GM12872 (cell line): ENCODE results near the gene DDX20.

ENCODE experiments used
- TF ChIP-seq, protein P1 (sequence below): IDR thresholded peaks from 3 replicates; pipeline ENCODE4 v1.5.1; 2011; ENCODE audit warnings: low read depth, mild to moderate bottlenecking, low read length, moderate library complexity; ENCODE audit not compliant: insufficient read depth

Gene DDX20

DNA sequence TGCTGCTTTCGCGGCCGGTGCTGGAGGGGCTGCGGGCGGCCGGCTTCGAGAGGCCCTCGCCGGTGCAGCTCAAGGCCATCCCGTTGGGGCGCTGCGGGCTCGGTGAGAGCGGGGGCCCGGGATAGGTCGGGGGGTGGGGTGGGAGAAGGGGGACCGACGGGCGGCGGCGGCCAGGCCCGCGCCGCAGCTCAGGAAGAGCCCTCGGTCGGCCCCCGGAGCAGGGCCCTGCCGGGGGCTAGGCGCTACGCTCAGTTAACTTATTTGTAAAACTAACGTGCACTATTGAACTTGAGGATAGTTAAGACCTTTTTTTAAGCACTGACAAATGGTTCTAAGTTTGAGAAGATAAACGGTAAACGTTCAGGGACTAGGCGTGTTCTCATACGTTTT is 418 bp downstream of the DDX20 start:
- TF ChIP-seq, protein P1, sequence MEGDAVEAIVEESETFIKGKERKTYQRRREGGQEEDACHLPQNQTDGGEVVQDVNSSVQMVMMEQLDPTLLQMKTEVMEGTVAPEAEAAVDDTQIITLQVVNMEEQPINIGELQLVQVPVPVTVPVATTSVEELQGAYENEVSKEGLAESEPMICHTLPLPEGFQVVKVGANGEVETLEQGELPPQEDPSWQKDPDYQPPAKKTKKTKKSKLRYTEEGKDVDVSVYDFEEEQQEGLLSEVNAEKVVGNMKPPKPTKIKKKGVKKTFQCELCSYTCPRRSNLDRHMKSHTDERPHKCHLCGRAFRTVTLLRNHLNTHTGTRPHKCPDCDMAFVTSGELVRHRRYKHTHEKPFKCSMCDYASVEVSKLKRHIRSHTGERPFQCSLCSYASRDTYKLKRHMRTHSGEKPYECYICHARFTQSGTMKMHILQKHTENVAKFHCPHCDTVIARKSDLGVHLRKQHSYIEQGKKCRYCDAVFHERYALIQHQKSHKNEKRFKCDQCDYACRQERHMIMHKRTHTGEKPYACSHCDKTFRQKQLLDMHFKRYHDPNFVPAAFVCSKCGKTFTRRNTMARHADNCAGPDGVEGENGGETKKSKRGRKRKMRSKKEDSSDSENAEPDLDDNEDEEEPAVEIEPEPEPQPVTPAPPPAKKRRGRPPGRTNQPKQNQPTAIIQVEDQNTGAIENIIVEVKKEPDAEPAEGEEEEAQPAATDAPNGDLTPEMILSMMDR, result no peak

DNA sequence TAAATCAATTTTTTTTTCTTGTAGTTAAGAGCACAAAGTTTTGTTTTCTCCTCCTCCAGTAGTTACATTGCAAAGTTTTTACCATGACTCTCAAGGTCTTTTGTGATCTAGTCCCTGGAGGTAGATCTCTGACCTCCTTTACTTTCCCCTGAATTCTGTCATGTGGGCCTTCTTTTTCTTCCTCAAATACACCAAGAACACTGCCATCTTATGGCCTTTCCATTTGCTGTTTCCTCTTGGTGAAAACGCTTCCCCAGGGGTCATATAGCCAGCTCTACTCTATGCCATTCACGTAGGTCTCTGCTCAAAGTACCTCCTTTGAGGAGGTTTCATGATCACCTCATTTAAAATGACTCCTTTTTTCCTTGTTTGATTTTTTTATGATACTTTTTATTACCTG is 2.7 kb downstream of the DDX20 start:
- TF ChIP-seq, protein P1, result no peak

DNA sequence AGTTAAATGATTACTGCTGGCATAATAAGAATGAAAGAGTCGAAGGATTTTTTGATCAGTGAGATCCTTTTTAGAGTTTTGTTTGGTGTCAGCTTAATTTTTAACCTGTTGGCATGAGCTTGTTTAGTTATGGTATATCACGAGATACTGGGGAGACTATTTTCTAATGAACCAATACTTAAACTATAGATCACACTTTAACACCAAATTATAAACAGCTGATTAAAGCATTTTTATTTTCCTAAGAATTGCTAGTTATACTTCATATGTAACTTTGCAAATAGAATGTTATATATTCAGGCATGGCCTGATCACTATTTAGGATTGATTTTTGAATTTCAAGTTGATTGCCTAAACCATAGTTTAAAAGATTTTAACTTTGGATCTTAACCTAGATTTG is 6.0 kb downstream of the DDX20 start:
- TF ChIP-seq, protein P1, result no peak

DNA sequence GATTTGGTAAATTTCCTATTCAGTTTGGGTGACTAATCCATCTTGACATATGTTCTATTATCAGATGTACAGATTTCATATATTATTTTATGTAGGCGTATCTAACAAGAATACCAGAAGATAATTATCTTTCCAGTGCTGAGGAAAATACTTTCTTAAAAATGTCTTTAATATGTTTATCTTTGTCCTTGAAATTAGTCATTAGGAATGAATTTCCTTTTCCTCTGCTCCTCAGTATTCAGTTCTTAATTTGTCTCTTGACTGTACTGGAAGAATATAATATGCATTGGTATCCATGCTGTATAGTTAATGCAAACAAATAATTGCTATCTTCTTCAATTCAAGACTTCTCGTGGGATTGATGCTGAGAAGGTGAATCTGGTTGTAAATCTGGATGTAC is 6.6 kb downstream of the DDX20 start:
- TF ChIP-seq, protein P1, result no peak

DNA sequence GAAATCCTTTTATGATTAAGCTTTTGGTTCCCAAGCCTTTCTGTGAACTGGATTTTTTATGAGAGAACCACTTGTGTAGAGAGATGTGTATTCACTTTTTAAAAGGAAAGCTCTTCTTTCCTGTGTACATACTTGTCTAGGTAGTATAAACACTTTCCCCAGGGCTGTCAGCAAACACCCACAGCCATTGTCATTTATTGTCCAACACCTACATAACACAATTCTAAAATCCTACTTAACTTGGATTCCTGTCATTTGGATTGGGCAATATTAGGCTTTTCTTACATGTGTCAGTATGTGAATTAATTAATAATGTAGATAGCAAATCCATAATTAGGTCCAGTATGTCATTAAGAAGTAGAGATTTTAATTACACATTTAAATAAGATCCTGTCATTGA is 12.3 kb downstream of the DDX20 start:
- TF ChIP-seq, protein P1, result no peak

DNA sequence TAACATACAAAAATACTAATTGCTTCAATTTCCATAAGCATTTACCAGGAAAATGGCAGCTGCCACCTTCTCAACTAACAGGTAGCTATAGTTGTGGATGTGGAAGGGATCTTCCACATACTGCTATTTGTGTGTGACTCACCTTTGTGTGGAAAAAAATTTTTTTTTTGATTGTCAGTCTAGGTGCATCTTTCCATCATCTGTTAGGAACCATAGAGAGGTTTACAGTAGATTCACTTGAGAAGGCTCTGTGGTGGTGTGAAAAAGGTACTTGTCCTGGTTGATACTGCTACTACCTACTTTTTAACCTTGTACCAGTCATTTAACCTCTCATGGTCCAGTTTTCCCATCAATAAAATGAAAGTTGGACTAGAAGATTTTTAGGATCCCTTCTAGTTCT is 12.9 kb downstream of the DDX20 start:
- TF ChIP-seq, protein P1, result no peak

DNA sequence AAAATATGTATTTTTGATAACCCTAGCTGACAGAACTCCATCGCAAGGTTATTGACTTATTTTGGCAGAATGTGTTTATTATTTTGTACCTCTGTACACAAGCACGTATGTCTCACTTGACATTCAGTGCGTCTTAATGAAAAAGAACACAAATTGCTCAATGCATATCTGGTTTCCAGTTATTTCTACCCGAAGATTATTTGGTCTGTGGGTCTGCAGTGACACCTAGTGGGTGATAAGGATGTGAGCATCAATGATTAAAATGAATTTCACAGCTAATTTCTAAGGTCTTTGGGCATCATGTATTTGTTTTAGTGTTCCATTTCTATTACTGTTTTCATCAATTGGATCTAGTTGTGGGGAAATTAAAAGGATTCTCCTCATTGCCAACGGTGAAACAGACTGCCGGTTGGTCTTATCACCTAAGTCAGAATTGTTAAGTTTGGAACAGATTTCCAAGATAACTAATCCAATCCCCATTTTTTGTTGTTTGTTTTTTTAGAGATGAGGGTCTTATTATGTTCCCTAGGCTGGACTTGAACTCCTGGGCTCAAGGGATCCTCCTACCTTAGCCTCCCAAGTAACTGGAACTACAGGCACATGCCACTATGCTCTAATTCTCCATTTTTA is 13.9 kb downstream of the DDX20 start:
- TF ChIP-seq, protein P1, result peak; percentile 67
